ENCODE measurements around the gene RPL37A. TPM values are rescaled to one million over a fixed set of nuclear protein-coding genes. Genes with fewer than 3 reads are reported as not detected.

The RPL37A gene
- total RNA-seq, 1 donor from 2014 or later = 2,683 TPM

- no peak for ATAC-seq
These were observed 8.6 kb upstream of the RPL37A start for GRCh38 chr2:216490061-216490460.

GRCh38 chr2:216491793-216492596, 6.6 kb upstream of the RPL37A start:
- ATAC-seq = no peak

DNA sequence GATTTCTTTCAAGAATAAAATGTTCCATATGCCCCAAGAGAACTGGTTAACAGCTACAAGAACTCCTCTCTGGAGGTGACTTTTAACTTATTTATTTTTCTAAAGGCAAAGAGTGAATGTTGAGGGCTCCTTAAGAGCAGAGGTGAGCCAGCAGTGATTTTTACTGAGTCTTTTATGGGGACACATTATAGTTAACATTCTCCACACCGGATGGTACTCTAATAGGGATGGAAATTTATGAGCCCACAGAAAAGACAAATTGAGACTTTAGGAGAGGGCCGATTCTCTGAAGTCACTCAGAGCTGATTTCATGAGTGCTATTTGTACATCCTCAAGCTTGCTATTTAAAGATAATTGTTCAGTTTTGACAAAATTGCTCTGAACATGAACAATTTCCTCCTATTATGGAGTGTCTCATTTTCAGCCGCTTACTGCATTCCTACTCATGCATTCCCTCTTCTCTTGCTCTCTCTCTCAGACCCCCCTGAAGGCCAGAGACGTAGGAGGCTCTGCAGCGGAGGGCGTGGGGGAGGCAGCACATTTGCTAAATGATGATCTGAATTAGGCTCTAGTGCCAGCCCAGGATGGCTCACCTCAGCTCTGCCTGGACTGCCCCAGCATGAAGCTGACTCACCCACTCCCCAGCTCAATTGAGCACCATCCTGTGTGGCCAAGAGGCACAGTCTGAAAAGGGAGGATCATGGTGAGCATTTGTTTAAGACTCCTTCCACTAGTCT, 5.9 kb upstream of the RPL37A start:
- ATAC-seq = peak; percentile 80

DNA sequence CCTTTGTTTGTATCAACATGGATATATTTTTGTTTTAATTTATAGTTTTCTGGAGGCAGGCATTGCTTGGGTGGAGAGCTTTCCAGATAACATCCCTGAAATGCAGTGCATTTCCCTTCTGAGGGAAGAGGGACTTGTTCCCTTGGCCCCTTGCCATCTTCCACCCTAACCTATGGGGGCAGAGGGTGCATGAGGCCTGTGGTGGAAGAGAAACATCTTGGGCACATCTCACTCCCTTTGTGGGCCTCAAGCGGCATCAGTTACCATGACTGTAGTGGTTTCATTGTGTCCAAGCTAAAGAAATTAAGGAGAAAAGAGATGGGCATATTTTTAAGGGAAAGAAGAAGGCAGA, 5.3 kb upstream of the RPL37A start:
- ATAC-seq = no peak

- ATAC-seq = no peak
These were observed 3.0 kb upstream of the RPL37A start for GRCh38 chr2:216495656-216496055.

- no peak for ATAC-seq
These were observed 1.1 kb upstream of the RPL37A start for GRCh38 chr2:216497382-216498069.

GRCh38 chr2:216498070-216498378, 620 bp upstream of the RPL37A start:
- ATAC-seq = no peak

GRCh38 chr2:216499641-216500218, 1.1 kb downstream of the RPL37A start:
- ATAC-seq = no peak

DNA sequence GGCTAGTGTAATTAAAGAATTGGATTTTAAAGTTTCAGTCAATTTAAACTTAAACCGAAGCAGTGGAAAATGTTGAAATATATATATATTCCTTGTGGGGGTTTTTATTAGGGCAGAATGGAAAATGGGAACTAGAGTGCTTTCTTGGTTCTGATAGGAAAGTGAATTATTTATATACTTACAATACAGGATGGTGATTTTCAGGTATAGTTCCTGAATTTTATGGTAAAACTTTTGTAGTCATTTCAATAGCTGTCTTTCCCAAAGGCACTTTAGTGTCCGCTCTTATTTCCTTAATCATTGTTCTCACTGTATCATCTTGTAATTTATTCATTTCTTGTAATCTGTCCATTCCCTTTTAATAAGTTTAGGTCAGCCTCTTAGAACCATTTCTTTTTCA, 1.9 kb downstream of the RPL37A start:
- no peak for ATAC-seq

DNA sequence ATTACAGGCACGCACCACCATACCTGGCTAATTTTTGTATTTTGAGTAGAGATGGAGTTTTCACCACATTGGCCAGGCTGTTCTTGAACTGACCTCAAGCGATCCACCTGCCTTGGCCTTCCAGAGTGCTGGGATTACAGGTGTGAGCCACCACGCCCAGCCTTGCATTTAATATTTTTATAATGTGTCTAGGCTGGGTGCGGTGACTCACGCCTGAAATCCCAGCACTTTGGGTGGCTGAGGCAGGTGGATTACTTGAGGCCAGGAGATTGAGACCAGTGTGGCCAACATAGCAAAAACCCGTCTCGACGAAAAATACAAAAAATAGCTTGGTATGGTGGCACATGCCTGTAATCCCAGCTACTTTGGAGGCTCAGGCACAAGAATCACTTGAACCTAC, 3.2 kb downstream of the RPL37A start:
- peak; percentile 29 for ATAC-seq

DNA sequence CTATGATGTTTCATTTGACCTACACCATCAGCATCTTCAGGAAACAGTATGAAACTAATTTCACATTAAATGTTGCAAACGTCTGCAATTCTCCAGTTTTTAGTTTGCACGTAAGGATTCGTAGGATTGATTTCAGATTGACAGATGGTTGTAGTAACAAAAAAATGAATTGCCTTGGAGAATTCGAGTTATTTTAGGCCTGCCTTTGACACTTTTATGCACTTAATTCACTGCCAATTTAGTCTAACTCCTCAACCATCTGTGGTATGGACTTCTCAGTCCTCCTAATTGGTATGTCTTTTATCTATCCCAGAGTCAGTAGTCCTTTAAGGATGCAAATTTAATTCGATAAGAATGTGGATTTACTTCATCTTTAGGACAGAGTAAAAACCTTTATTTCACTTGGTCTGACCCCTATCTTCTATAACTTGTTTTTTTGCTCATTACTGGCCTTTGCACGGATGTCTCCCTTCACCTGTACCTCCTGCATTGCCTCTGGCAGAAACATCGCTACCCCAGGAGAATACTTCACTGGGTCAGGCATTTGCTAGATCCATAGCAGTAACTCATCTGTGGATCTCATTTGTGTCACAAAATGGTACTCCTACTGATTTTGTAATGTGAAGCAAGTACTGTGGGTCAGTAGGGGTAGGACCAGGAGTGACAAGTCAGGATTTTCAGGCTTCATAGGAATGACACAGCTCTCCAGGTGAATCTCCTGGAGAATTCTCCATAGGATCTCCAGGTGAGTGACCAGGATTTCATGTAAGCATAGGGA, 3.9 kb downstream of the RPL37A start:
- ATAC-seq = no peak

- ATAC-seq = no peak
These were observed 4.5 kb downstream of the RPL37A start for GRCh38 chr2:216503159-216503629.

DNA sequence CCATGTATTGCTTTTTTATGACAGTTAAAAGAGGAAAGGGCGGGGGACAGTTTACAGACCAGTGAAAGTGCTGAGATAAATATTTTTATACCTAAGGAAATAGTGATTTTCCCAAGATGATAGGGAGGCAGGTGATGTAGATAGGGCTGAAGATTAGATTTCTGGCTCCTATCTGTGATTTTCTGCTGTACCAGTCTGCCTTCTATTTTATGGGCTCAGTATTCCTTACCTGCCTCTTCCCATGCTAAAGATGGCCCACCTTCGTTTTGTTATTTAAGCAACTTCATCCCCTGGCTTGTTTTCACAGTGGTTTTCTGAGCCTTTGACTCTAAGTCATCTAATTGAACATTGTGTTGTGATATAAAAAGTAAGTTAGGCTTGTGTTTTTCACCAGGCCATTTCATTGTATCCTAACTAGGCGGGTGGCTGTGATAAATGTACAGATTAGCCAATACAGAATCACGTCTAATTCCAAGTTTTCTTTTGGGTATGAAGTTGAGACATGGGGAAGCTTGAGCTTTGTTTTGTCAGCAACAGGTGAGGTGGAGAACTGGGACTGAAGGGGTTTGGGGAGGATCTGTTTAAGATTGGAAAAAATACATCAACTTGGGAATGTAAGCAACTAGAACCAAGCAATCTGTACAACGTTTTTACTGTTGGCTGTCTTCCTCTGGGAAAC, 5.2 kb downstream of the RPL37A start:
- no peak for ATAC-seq

- ATAC-seq = no peak
These were observed 5.7 kb downstream of the RPL37A start for GRCh38 chr2:216504376-216504762.

DNA sequence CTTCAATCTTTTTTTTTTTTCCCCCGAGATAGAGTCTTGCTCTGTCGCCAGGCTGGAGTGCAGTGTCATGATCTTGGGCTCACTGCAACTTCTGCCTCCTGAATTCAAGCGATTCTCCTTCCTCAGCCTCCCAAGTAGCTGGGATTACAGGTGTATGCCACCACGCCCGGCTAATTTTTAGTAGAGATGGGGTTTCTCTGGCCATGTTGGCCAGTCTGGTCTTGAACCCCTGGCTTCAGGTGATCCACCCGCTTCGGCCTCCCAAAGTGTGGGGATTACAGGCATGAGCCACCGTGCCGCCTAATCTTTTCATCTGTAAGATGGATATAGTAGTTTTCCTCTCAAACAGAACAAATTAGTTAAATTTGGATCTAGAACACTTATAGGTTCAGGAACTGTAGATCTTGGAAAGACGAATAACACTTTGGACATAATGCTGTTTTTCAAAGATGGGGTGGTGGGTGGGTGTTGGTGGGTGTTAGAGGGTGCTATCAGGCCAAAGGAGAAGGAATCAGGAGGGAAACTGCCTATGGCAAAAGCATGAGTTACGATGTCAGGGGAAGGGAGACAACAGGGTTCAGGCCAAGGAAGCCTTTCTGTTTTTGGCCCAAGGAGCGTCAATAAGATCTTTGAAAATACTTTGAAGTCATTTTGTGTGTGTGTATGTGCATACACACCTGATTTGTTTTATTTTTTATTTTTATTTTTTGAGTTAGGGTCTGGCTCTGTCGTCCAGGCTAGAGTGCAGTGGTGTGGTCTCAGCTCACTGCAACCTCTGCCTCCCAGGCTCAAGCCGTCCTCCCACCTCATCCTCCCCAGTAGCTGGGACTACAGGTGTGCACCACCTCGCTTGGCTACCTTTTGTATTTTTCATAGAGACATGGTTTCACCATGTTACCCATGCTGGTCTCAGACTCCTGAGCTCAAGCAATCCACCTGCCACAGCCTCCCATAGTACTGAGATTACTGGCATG, 6.8 kb downstream of the RPL37A start:
- ATAC-seq = no peak

GRCh38 chr2:216507220-216508160, 8.8 kb downstream of the RPL37A start:
- peak; percentile 7 for ATAC-seq

DNA sequence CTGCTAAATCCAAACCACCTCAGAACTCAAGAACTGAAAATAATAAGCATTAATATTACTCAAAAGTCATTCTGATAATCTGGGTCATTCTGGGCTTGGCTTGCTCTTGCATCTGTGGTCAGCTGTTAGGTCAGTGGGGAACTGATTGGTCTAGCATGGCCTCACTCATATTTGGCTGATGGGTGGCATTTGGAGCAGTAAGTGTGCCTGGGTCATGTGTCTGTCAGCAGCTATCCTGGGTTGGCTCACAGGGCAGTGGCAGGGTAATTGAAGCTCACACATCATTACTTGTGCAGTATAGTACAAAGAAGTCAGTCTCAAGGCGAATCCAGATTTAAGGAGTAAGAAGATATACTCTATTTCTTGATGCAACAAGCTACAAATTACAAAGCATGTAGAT, 9.6 kb downstream of the RPL37A start:
- peak; percentile 17 for ATAC-seq

GRCh38 chr2:216516730-216517350, 18.2 kb downstream of the RPL37A start:
- peak; percentile 56 for ATAC-seq
